Osteocyte (in vitro differentiated cells): ENCODE data around the gene ECI2. TPM values are rescaled to one million over a fixed set of nuclear protein-coding genes. Genes with fewer than 3 reads are reported as not detected.

Experiments used
- DNase-seq: peaks from one replicate; pipeline ENCODE4 v3.0.0; 2021; ENCODE audit warnings: mixed read lengths; ENCODE audit not compliant: unreplicated experiment; ENCODE audit errors: extremely low spot score
- H3K27ac Mint-ChIP-seq: one replicate; pipeline ENCODE4 v1.8.0; 2021; ENCODE audit warnings: mild to moderate bottlenecking, mixed read lengths; ENCODE audit not compliant: unreplicated experiment
- H3K27me3 Mint-ChIP-seq: one replicate; pipeline ENCODE4 v1.8.0; 2021; ENCODE audit warnings: mixed read lengths; ENCODE audit not compliant: unreplicated experiment
- H3K36me3 Mint-ChIP-seq: one replicate; pipeline ENCODE4 v1.8.0; 2021; ENCODE audit warnings: mixed read lengths; ENCODE audit not compliant: unreplicated experiment
- H3K4me1 Mint-ChIP-seq: one replicate; pipeline ENCODE4 v1.8.0; 2021; ENCODE audit warnings: mixed read lengths; ENCODE audit not compliant: unreplicated experiment
- H3K4me3 Mint-ChIP-seq: one replicate; pipeline ENCODE4 v1.8.0; 2021; ENCODE audit warnings: mild to moderate bottlenecking, moderate library complexity, mixed read lengths; ENCODE audit not compliant: unreplicated experiment
- H3K9me3 Mint-ChIP-seq: one replicate; pipeline ENCODE4 v1.8.0; 2021; ENCODE audit warnings: mixed read lengths; ENCODE audit not compliant: unreplicated experiment
- CTCF ChIP-seq: fragments of 200-600 bp; sonication (generic); IDR thresholded peaks from 2 replicates; pipeline ENCODE4 v1.5.0; 2021; ENCODE audit warnings: antibody characterized with exemption, mild to moderate bottlenecking, moderate library complexity
- long read RNA-seq: library from polyadenylated mRNA; unstranded; transcript quantifications from one replicate; pipeline ENCODE4 v2.0.0, GENCODE V29; 2021
- total RNA-seq: library from RNA; stranded (reverse); gene quantifications from 2 replicates; pipeline ENCODE4 v1.2.1, GENCODE V29; 2021

ECI2 gene
- 34.5 and 37.8 TPM in 2 replicates for total RNA-seq
- long read RNA-seq, transcript ECI2-201 (10 exons, 1,380 nt) = major isoform, 105 of 187 reads
- long read RNA-seq, transcript ECI2-202 (10 exons, 1,407 nt) = minor isoform, 62 of 187 reads
- long read RNA-seq, partial matches to known transcripts = 8 of 187 reads
- long read RNA-seq, other reads (novel, unspliced or antisense) = 10 of 187 reads

GRCh38 chr6:4134841-4135664 lies at the start of gene ECI2:
Gene ECI2, minus strand, starts transcription at chr6:4135575. Its CDS starts 15 bp downstream, at chr6:4135560.
- Mint-ChIP-seq H3K4me1 (peaks cover 23% of the 10 kb centered on the region), H3K36me3 (peaks cover 18% of the 10 kb centered on the region), H3K4me3 (peak within 1 kb of the TSS; percentile 88), H3K27me3 (no peaks in the 10 kb centered on the region), H3K27ac (peak within 1 kb of the TSS; percentile 88), H3K9me3 (no peaks in the 10 kb centered on the region)
- no peak for TF ChIP-seq CTCF
- DNase-seq = peak; percentile 87

GRCh38 chr6:4180652-4181255 lies 45.4 kb upstream of the ECI2 start:
- H3K27me3 Mint-ChIP-seq = peaks cover 10% of the 10 kb centered on the region
- TF ChIP-seq CTCF = no peak
- peaks cover 9% of the 10 kb centered on the region for H3K4me1 Mint-ChIP-seq
- peak; percentile 53 for DNase-seq
- H3K9me3 Mint-ChIP-seq = peaks cover 12% of the 10 kb centered on the region
- H3K4me3 Mint-ChIP-seq = no peak overlapping the region
- no peaks in the 10 kb centered on the region for H3K36me3 Mint-ChIP-seq
- no peak overlapping the region for H3K27ac Mint-ChIP-seq

GRCh38 chr6:4179960-4180651 lies 44.7 kb upstream of the ECI2 start:
- H3K9me3 Mint-ChIP-seq = peaks cover 12% of the 10 kb centered on the region
- H3K4me3 Mint-ChIP-seq = no peak overlapping the region
- peaks cover 6% of the 10 kb centered on the region for H3K4me1 Mint-ChIP-seq
- H3K36me3 Mint-ChIP-seq = no peaks in the 10 kb centered on the region
- H3K27ac Mint-ChIP-seq = no peak overlapping the region
- TF ChIP-seq CTCF = no peak
- peaks cover 10% of the 10 kb centered on the region for H3K27me3 Mint-ChIP-seq
- no peak for DNase-seq

DNA sequence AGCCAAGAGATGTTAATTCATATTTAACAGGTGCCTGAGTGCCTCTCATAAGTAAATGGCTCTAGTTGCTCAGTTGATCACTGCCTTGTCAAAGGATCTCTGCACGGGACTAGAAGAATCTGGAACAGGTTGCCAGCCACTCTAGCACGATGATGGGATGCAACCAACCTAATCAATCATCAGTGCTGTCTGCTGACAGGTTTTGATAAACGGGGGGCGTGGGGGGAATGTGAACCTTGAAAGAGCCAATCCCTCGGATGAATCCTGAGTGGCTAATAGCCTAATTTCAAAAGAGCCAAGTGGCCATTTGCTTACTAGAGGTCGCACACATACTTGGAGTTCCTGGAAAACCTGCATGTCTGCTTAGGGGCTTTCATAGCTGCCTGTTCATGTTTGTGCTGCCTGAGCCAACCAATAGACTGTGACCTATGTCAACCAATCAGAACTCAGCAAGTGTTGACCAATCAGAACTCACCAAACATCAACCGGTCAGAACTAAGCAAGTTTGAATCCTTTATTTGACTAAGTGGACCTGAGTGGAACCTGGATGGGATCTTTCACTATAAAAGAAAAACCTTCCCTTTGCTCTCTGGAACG lies 43.5 kb upstream of the ECI2 start:
- no peak overlapping the region for H3K4me3 Mint-ChIP-seq
- H3K9me3 Mint-ChIP-seq = peaks cover 7% of the 10 kb centered on the region
- H3K36me3 Mint-ChIP-seq = no peaks in the 10 kb centered on the region
- H3K27me3 Mint-ChIP-seq = peaks cover 10% of the 10 kb centered on the region
- DNase-seq = no peak
- H3K27ac Mint-ChIP-seq = no peak overlapping the region
- H3K4me1 Mint-ChIP-seq = no peaks in the 10 kb centered on the region
- no peak for TF ChIP-seq CTCF
